Measurements from ENCODE around the gene WNT3A.

DNA sequence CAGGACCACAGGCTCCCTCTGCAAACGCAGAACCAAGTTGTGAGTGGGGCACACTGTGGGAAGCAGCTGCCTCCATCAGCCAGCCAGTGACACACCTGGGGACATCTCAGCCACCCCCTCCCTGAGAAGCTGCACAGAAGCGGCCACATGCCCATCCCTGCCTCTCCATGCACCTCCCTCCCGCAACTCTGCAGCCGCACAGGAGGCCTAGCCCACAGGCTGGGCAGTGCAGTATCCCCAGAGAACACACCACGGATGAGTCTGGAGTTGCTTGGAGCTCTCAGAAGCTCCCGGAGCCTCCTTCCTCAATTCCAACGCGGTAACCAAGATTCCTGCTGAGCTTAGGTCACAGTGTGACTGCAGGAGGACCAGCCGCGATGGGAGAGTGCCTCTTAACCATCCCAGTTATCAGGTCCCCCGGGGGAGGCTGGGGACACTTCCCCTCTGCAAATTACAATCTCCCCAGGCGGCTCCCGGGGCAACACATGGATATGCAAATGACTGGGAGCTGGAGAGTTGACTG, 1.2 kb upstream of the WNT3A start:
- TF ChIP-seq CTCF (conservative IDR thresholded peaks at IDR 0.05; ENCODE audit: low read depth, low read length) (no peak), POLR2A (IDR thresholded peaks at IDR 0.05; ENCODE audit: low read depth, low read length) (no peak), MXI1 (IDR thresholded peaks at IDR 0.05; ENCODE audit: borderline replicate concordance, low read depth, low read length) (no peak), SMC3 (IDR thresholded peaks at IDR 0.05; ENCODE audit: low read depth, low read length) (no peak), CHD1 (IDR thresholded peaks at IDR 0.05; ENCODE audit: low read depth, low read length) (no peak), RFX5 (IDR thresholded peaks at IDR 0.05; ENCODE audit: low read depth, low read length) (no peak), RCOR1 (IDR thresholded peaks at IDR 0.05; ENCODE audit: insufficient replicate concordance, low read length) (no peak)
